ENCODE results near the gene IER3IP1.

The IER3IP1 gene

DNA sequence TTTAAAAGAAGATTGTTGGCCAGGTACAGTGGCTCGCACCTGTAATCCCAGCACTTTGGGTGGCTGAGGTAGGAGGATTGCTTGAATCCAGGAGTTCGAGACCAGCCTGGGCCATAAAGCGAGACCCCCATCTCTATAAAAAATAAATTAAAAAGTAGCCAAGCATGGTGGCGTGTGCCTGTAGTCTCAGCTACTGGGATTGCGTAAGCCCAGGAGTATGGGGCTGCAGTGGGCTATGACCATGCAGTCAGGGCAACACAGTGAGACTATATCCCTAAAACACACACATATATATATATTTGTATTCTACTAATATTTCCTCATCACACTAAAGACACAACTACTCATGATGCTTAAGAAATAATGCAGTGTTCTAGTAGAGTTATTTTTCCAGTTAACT is 33.0 kb downstream of the IER3IP1 start:
- H2BK5ac ChIP-seq (ENCODE audit: low read depth, low read length, poor library complexity) = no peak overlapping the region
- H3K79me2 ChIP-seq (ENCODE audit: control insufficient read depth, insufficient read depth, low read length, poor library complexity) = no peaks in the 10 kb centered on the region
- H2BK120ac ChIP-seq (ENCODE audit: insufficient read depth, low read length, poor library complexity) = no peak overlapping the region
- H3K4me3 ChIP-seq (ENCODE audit: low read depth, low read length) = no peak overlapping the region
- no peak overlapping the region for H3K27ac ChIP-seq (ENCODE audit: low read depth, low read length)
- no peak overlapping the region for H3K14ac ChIP-seq (ENCODE audit: low read length)
- no peak overlapping the region for H2AK5ac ChIP-seq (ENCODE audit: low read length)
- H3K79me1 ChIP-seq (ENCODE audit: low read length) = no peaks in the 10 kb centered on the region
- H3K23ac ChIP-seq (ENCODE audit: low read length) = no peak overlapping the region
- H3K4ac ChIP-seq (ENCODE audit: low read depth, low read length) = peak overlapping the region; percentile 62
- no peak for DNase-seq
- no peak overlapping the region for H3K4me2 ChIP-seq (ENCODE audit: low read length)
- no peaks in the 10 kb centered on the region for H3K9me3 ChIP-seq (ENCODE audit: insufficient read depth, low read depth, low read length)
- no peak overlapping the region for H3K18ac ChIP-seq (ENCODE audit: low read length)
- no peak overlapping the region for H4K91ac ChIP-seq (ENCODE audit: low read depth, low read length)
- no peak overlapping the region for H4K12ac ChIP-seq (ENCODE audit: low read depth, low read length)
- peaks cover 2 to 5% of the 10 kb centered on the region in 2 experiments for H3K4me1 ChIP-seq (ENCODE audit: control insufficient read depth in 1 of 2, insufficient read depth in 2 of 2, low read length in 2 of 2)
- no peaks in the 10 kb centered on the region for H3K27me3 ChIP-seq (ENCODE audit: insufficient read depth, low read length)
- WGBS (ENCODE audit: extremely low coverage, insufficient coverage, insufficient read length) = no CpG with 5 or more reads among the region's 5 CpGs
- no peak overlapping the region for H2AFZ ChIP-seq (ENCODE audit: insufficient read depth, low read length, poor library complexity)
- H4K8ac ChIP-seq (ENCODE audit: low read depth, low read length) = no peak overlapping the region
- H3K36me3 ChIP-seq (ENCODE audit: control insufficient read depth in 1 of 2, insufficient read depth in 2 of 2, low read length in 2 of 2) = no peaks in the 10 kb centered on the region
- H2BK12ac ChIP-seq (ENCODE audit: low read length) = no peak overlapping the region
- no peak overlapping the region for H3K9ac ChIP-seq (ENCODE audit: low read length)

DNA sequence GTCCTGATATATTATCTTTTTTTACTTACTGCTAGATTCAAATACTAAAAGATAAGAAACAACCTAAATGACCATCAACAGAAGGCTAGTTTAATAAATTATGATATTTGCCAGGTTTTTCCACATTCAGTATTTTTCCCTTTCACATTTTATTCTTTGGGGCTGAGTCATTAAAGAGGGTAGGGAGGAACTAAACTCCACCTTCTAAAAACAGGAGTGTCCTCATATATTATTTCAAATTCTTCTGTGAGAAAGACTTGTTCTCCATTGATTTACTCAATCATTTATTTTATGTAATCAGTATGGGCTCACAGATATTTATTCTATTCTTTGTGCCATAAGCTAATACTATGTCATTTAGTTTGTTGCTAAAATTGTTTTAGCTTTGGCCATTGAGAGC is 34.9 kb downstream of the IER3IP1 start:
- Histone ChIP-seq H2AK5ac (ENCODE audit: low read length) (no peak overlapping the region), H3K4ac (ENCODE audit: low read depth, low read length) (no peak overlapping the region), H3K27me3 (ENCODE audit: insufficient read depth, low read length) (no peaks in the 10 kb centered on the region), H3K4me3 (ENCODE audit: low read depth, low read length) (no peak overlapping the region), H4K12ac (ENCODE audit: low read depth, low read length) (no peak overlapping the region), H3K9ac (ENCODE audit: low read length) (no peak overlapping the region), H3K27ac (ENCODE audit: low read depth, low read length) (no peak overlapping the region), H3K18ac (ENCODE audit: low read length) (no peak overlapping the region), H2BK12ac (ENCODE audit: low read length) (no peak overlapping the region), H3K79me1 (ENCODE audit: low read length) (no peaks in the 10 kb centered on the region), H4K8ac (ENCODE audit: low read depth, low read length) (no peak overlapping the region), H3K4me2 (ENCODE audit: low read length) (no peak overlapping the region), H3K4me1 (ENCODE audit: control insufficient read depth in 1 of 2, insufficient read depth in 2 of 2, low read length in 2 of 2) (peaks cover 2 to 5% of the 10 kb centered on the region in 2 experiments), H3K14ac (ENCODE audit: low read length) (no peak overlapping the region), H4K91ac (ENCODE audit: low read depth, low read length) (no peak overlapping the region), H2AFZ (ENCODE audit: insufficient read depth, low read length, poor library complexity) (no peak overlapping the region), H3K9me3 (ENCODE audit: insufficient read depth, low read depth, low read length) (no peaks in the 10 kb centered on the region), H3K36me3 (ENCODE audit: control insufficient read depth in 1 of 2, insufficient read depth in 2 of 2, low read length in 2 of 2) (no peaks in the 10 kb centered on the region), H2BK5ac (ENCODE audit: low read depth, low read length, poor library complexity) (no peak overlapping the region), H3K79me2 (ENCODE audit: control insufficient read depth, insufficient read depth, low read length, poor library complexity) (no peaks in the 10 kb centered on the region), H2BK120ac (ENCODE audit: insufficient read depth, low read length, poor library complexity) (no peak overlapping the region), H3K23ac (ENCODE audit: low read length) (no peak overlapping the region)
- no peak for DNase-seq

DNA sequence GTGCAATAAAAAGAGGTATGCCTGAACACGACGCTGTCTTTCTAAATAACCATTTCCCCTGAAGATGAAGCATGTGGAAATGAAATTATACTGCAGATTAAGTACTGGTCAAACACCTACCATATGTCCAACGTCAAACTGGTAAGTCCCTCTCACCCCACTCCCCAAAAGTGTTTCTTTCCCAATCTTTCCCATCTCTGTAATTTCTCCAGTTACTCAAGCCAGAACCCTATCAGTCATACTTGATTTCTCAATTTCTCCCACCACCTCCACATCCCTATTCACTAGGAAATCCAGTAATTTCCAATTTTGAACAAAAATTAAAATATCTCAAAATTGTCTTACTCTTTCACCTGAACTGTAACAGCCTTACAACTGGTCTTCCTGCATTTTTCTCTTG is 55.0 kb downstream of the IER3IP1 start:
- H2AK5ac ChIP-seq (ENCODE audit: low read length) = no peak overlapping the region

DNA sequence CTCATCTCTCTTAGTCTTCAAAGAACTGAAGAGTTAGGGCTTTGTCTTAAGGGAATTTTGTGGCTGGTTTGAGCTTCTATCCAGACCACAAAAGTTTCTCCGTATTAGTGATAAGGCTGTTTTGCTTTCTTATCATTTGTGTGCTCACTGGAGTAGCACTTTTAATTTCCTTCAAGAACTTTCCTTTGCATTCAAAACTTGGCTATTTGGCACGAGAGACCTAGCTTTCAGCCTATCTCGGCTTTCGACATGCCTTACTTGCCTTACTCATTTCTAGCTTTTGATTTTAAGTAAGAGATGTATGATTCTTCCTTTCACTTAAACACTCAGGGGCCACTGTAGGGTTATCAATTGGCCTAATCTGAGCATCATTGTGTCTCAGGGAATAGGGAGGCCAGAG is 55.7 kb downstream of the IER3IP1 start:
- DNase-seq = no peak
- Histone ChIP-seq H2BK120ac (ENCODE audit: insufficient read depth, low read length, poor library complexity) (no peak overlapping the region), H2AFZ (ENCODE audit: insufficient read depth, low read length, poor library complexity) (no peak overlapping the region), H3K4ac (ENCODE audit: low read depth, low read length) (no peak overlapping the region), H3K4me1 (ENCODE audit: control insufficient read depth in 1 of 2, insufficient read depth in 2 of 2, low read length in 2 of 2) (no peaks in the 10 kb centered on the region), H3K27me3 (ENCODE audit: insufficient read depth, low read length) (no peaks in the 10 kb centered on the region), H4K12ac (ENCODE audit: low read depth, low read length) (no peak overlapping the region), H3K36me3 (ENCODE audit: control insufficient read depth in 1 of 2, insufficient read depth in 2 of 2, low read length in 2 of 2) (peaks cover 0 to 4% of the 10 kb centered on the region in 2 experiments), H3K4me3 (ENCODE audit: low read depth, low read length) (no peak overlapping the region), H3K27ac (ENCODE audit: low read depth, low read length) (no peak overlapping the region), H3K79me1 (ENCODE audit: low read length) (no peaks in the 10 kb centered on the region), H3K9me3 (ENCODE audit: insufficient read depth, low read depth, low read length) (no peaks in the 10 kb centered on the region), H3K79me2 (ENCODE audit: control insufficient read depth, insufficient read depth, low read length, poor library complexity) (no peaks in the 10 kb centered on the region), H3K18ac (ENCODE audit: low read length) (no peak overlapping the region), H3K14ac (ENCODE audit: low read length) (no peak overlapping the region), H3K9ac (ENCODE audit: low read length) (no peak overlapping the region), H4K91ac (ENCODE audit: low read depth, low read length) (no peak overlapping the region), H2AK5ac (ENCODE audit: low read length) (no peak overlapping the region), H4K8ac (ENCODE audit: low read depth, low read length) (no peak overlapping the region), H2BK12ac (ENCODE audit: low read length) (no peak overlapping the region), H3K23ac (ENCODE audit: low read length) (no peak overlapping the region), H2BK5ac (ENCODE audit: low read depth, low read length, poor library complexity) (no peak overlapping the region), H3K4me2 (ENCODE audit: low read length) (no peak overlapping the region)
- WGBS (ENCODE audit: extremely low coverage, insufficient coverage, insufficient read length) = no CpG with 5 or more reads among the region's 4 CpGs

More for the DNA sequence above, 55.0 kb downstream of the IER3IP1 start:
- Histone ChIP-seq H4K12ac (ENCODE audit: low read depth, low read length) (no peak overlapping the region), H2BK120ac (ENCODE audit: insufficient read depth, low read length, poor library complexity) (no peak overlapping the region), H3K23ac (ENCODE audit: low read length) (no peak overlapping the region), H2BK5ac (ENCODE audit: low read depth, low read length, poor library complexity) (no peak overlapping the region), H4K8ac (ENCODE audit: low read depth, low read length) (no peak overlapping the region), H3K27ac (ENCODE audit: low read depth, low read length) (no peak overlapping the region), H3K9ac (ENCODE audit: low read length) (no peak overlapping the region), H3K9me3 (ENCODE audit: insufficient read depth, low read depth, low read length) (no peaks in the 10 kb centered on the region), H4K91ac (ENCODE audit: low read depth, low read length) (no peak overlapping the region), H2AFZ (ENCODE audit: insufficient read depth, low read length, poor library complexity) (no peak overlapping the region), H3K4me3 (ENCODE audit: low read depth, low read length) (no peak overlapping the region), H3K4ac (ENCODE audit: low read depth, low read length) (no peak overlapping the region), H3K27me3 (ENCODE audit: insufficient read depth, low read length) (no peaks in the 10 kb centered on the region), H3K4me2 (ENCODE audit: low read length) (no peak overlapping the region), H3K79me2 (ENCODE audit: control insufficient read depth, insufficient read depth, low read length, poor library complexity) (no peaks in the 10 kb centered on the region), H3K79me1 (ENCODE audit: low read length) (no peaks in the 10 kb centered on the region), H3K18ac (ENCODE audit: low read length) (no peak overlapping the region), H3K36me3 (ENCODE audit: control insufficient read depth in 1 of 2, insufficient read depth in 2 of 2, low read length in 2 of 2) (peaks cover 0 to 4% of the 10 kb centered on the region in 2 experiments), H3K4me1 (ENCODE audit: control insufficient read depth in 1 of 2, insufficient read depth in 2 of 2, low read length in 2 of 2) (no peaks in the 10 kb centered on the region), H3K14ac (ENCODE audit: low read length) (no peak overlapping the region), H2BK12ac (ENCODE audit: low read length) (no peak overlapping the region)
- WGBS (ENCODE audit: extremely low coverage, insufficient coverage, insufficient read length) = no CpG with 5 or more reads among the region's 3 CpGs
- no peak for DNase-seq

Data from trophoblast cell (in vitro differentiated cells and primary cell).